Ovary (tissue), 3 donors: Measurements from ENCODE around the gene DCDC2C.

ENCODE experiments used
- POLR2A ChIP-seq: fragments of 450-650 bp; IDR thresholded peaks from one replicate; pipeline ENCODE4 v1.6.1; 2017; ENCODE audit warnings: antibody characterized with exemption, mild to moderate bottlenecking, moderate library complexity
- TF ChIP-seq, protein P1 (sequence below), 3 donors: fragments of 450-650 bp in 2 of 3; fragments of 200-600 bp in 1 of 3; IDR thresholded peaks; one replicate each; pipeline versions ENCODE4 v1.5.1 to v1.8.0; 2016 to 2022; ENCODE audit warnings: antibody characterized with exemption in 3 of 3, mild to moderate bottlenecking in 1 of 3
- donor health status: DM: no; HTN: no; CAD: no.

DNA sequence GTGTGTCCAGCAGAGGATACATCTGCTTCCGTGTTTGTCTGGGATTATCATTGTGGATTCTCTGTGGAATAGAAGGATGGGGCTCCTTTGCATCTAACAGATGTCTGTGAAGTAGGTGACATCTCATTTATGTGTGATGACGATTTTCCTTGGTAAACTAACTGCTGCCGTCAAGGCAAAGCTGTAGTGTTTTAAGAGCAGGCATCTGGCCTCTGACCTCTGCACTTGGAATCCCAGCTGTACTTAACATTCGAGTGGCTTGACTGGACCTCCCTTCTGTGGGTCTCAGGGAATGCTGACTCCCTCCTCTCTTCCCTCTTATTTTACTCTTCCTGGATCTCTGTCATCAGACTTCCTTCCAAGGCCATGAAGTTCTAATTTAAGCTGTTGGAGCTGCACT is 56.4 kb downstream of the DCDC2C start:
- TF ChIP-seq, protein P1, sequence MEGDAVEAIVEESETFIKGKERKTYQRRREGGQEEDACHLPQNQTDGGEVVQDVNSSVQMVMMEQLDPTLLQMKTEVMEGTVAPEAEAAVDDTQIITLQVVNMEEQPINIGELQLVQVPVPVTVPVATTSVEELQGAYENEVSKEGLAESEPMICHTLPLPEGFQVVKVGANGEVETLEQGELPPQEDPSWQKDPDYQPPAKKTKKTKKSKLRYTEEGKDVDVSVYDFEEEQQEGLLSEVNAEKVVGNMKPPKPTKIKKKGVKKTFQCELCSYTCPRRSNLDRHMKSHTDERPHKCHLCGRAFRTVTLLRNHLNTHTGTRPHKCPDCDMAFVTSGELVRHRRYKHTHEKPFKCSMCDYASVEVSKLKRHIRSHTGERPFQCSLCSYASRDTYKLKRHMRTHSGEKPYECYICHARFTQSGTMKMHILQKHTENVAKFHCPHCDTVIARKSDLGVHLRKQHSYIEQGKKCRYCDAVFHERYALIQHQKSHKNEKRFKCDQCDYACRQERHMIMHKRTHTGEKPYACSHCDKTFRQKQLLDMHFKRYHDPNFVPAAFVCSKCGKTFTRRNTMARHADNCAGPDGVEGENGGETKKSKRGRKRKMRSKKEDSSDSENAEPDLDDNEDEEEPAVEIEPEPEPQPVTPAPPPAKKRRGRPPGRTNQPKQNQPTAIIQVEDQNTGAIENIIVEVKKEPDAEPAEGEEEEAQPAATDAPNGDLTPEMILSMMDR (IDR thresholded peaks at IDR 0.05) = no peak
- TF ChIP-seq POLR2A = no peak
